HepG2 (cell line): Measurements from ENCODE around the gene CUL9. TPM values are rescaled to one million over a fixed set of nuclear protein-coding genes. Genes with fewer than 3 reads are reported as not detected.

Experiments used
- MAFF ChIP-seq: IDR thresholded peaks from 2 replicates; pipeline ENCODE4 v1.6.1; 2011; ENCODE audit warnings: low read depth, low read length, improper control_type of control experiment
- MIER3 ChIP-seq: IDR thresholded peaks from 2 replicates; pipeline ENCODE4 v1.6.1; 2016; ENCODE audit warnings: missing compliant biosample characterization, borderline replicate concordance
- ZNF180 ChIP-seq: sonication (generic); formaldehyde crosslinking; IDR thresholded peaks from 2 replicates; pipeline ENCODE4 v1.4.0; 2020; ENCODE audit warnings: low read depth, missing genetic modification reagents, borderline replicate concordance
- ZNF407 ChIP-seq: sonication (generic); formaldehyde crosslinking; IDR thresholded peaks from one replicate; pipeline ENCODE4 v1.5.1; 2020; ENCODE audit warnings: mild to moderate bottlenecking, missing genetic modification reagents; ENCODE audit errors: not compliant biosample characterization
- ZNF670 ChIP-seq: sonication (generic); formaldehyde crosslinking; IDR thresholded peaks from 2 replicates; pipeline ENCODE4 v1.8.0; 2022; ENCODE audit warnings: mild to moderate bottlenecking, missing genetic modification reagents, borderline replicate concordance
- ZNF687 ChIP-seq: sonication (generic); formaldehyde crosslinking; IDR thresholded peaks from 2 replicates; pipeline ENCODE4 v1.5.1; 2020; ENCODE audit warnings: mild to moderate bottlenecking, missing genetic modification reagents, moderate library complexity
- ZNF720 ChIP-seq: sonication (generic); formaldehyde crosslinking; IDR thresholded peaks from 2 replicates; pipeline ENCODE4 v1.4.0; 2020; ENCODE audit warnings: missing genetic modification reagents
- ZNF746 ChIP-seq: sonication (generic); formaldehyde crosslinking; IDR thresholded peaks from 2 replicates; pipeline ENCODE4 v1.8.0; 2022; ENCODE audit warnings: mild to moderate bottlenecking, missing genetic modification reagents
- polyA plus RNA-seq, 8 experiments: library from polyadenylated mRNA; depleted of rRNA in 3 of 8; stranded (reverse) in 7 of 8; unstranded in 1 of 8; fragments of >200 nt; fragmentation: Illumina TruSeq in 4 of 8; extraction: Trizol in 4 of 8; gene quantifications; 2 replicates each; pipeline versions ENCODE4 v1.2.1 to v1.2.3, GENCODE V29; 2011 to 2016; ENCODE audit warnings: low read depth in 4 of 8, missing spikeins in 1 of 8, mixed read lengths in 1 of 8; ENCODE audit not compliant: insufficient read depth in 1 of 8
- total RNA-seq, 5 experiments: library from RNA; depleted of rRNA; stranded (reverse); fragments of >200 nt; fragmentation: Illumina TruSeq; extraction: Trizol; gene quantifications; 2 replicates each; pipeline ENCODE4 v1.2.3, GENCODE V29; 2016; ENCODE audit warnings: low read depth in 1 of 5
- TF ChIP-seq, protein P1 (sequence below): IDR thresholded peaks from 2 replicates; pipeline ENCODE4 v1.6.1; 2018; ENCODE audit warnings: missing genetic modification reagents, mild to moderate bottlenecking, missing compliant biosample characterization
- TF ChIP-seq, protein P2 (sequence below): sonication (generic); formaldehyde crosslinking; IDR thresholded peaks from 2 replicates; pipeline ENCODE4 v1.5.1; 2020; ENCODE audit warnings: mild to moderate bottlenecking, missing genetic modification reagents, borderline replicate concordance

CUL9 gene
- total and polyA plus RNA-seq, 2 of the 13 experiments (the other 11 are each of a cell fraction or from before 2014, with no cell fraction given), result 11.4 to 13.7 TPM

GRCh38 chr6:43181621-43181941, 415 bp upstream of the CUL9 start (continued):
- TF ChIP-seq, protein P1, sequence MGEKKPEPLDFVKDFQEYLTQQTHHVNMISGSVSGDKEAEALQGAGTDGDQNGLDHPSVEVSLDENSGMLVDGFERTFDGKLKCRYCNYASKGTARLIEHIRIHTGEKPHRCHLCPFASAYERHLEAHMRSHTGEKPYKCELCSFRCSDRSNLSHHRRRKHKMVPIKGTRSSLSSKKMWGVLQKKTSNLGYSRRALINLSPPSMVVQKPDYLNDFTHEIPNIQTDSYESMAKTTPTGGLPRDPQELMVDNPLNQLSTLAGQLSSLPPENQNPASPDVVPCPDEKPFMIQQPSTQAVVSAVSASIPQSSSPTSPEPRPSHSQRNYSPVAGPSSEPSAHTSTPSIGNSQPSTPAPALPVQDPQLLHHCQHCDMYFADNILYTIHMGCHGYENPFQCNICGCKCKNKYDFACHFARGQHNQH (CRISPR knock-in tag), result no peak
- TF ChIP-seq MAFF (no peak), ZNF670 (CRISPR knock-in tag) (0 out of 2 replicates have a peak, but pooled peaks have one; percentile 56), ZNF407 (CRISPR knock-in tag) (no peak), ZNF180 (CRISPR knock-in tag) (no peak), ZNF687 (no peak), ZNF746 (CRISPR knock-in tag) (no peak), ZNF720 (CRISPR knock-in tag) (no peak), MIER3 (no peak)
- TF ChIP-seq, protein P2, sequence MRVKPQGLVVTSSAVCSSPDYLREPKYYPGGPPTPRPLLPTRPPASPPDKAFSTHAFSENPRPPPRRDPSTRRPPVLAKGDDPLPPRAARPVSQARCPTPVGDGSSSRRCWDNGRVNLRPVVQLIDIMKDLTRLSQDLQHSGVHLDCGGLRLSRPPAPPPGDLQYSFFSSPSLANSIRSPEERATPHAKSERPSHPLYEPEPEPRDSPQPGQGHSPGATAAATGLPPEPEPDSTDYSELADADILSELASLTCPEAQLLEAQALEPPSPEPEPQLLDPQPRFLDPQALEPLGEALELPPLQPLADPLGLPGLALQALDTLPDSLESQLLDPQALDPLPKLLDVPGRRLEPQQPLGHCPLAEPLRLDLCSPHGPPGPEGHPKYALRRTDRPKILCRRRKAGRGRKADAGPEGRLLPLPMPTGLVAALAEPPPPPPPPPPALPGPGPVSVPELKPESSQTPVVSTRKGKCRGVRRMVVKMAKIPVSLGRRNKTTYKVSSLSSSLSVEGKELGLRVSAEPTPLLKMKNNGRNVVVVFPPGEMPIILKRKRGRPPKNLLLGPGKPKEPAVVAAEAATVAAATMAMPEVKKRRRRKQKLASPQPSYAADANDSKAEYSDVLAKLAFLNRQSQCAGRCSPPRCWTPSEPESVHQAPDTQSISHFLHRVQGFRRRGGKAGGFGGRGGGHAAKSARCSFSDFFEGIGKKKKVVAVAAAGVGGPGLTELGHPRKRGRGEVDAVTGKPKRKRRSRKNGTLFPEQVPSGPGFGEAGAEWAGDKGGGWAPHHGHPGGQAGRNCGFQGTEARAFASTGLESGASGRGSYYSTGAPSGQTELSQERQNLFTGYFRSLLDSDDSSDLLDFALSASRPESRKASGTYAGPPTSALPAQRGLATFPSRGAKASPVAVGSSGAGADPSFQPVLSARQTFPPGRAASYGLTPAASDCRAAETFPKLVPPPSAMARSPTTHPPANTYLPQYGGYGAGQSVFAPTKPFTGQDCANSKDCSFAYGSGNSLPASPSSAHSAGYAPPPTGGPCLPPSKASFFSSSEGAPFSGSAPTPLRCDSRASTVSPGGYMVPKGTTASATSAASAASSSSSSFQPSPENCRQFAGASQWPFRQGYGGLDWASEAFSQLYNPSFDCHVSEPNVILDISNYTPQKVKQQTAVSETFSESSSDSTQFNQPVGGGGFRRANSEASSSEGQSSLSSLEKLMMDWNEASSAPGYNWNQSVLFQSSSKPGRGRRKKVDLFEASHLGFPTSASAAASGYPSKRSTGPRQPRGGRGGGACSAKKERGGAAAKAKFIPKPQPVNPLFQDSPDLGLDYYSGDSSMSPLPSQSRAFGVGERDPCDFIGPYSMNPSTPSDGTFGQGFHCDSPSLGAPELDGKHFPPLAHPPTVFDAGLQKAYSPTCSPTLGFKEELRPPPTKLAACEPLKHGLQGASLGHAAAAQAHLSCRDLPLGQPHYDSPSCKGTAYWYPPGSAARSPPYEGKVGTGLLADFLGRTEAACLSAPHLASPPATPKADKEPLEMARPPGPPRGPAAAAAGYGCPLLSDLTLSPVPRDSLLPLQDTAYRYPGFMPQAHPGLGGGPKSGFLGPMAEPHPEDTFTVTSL, result 0 out of 2 replicates have a peak, but pooled peaks have one; percentile 32
